GM18526 (cell line): ENCODE results near the gene C14orf93.

Experiments
- POLR2A ChIP-seq: IDR thresholded peaks from 3 replicates; pipeline ENCODE4 v1.6.1; 2011; ENCODE audit not compliant: insufficient read length; ENCODE audit errors: extremely low read depth

C14orf93 gene

GRCh38 chr14:23009939-23010726, at the start of gene C14orf93:
TSS of gene C14orf93 (minus strand) at chr14:23010143. CDS start at chr14:22999023, 11,120 bp downstream.
- TF ChIP-seq POLR2A = peak; percentile 41

- no peak for TF ChIP-seq POLR2A
These were observed 48.9 kb upstream of the C14orf93 start for GRCh38 chr14:23058654-23059504.

GRCh38 chr14:23057757-23058653, 48.1 kb upstream of the C14orf93 start:
- peak; percentile 33 for TF ChIP-seq POLR2A

GRCh38 chr14:23056956-23057756, 47.2 kb upstream of the C14orf93 start, which contains the start of gene CDH24:
TSS of gene CDH24 (minus strand) at chr14:23057520. CDS start at chr14:23055733, 1,787 bp downstream.
- no peak for TF ChIP-seq POLR2A

GRCh38 chr14:23056145-23056955, 46.4 kb upstream of the C14orf93 start:
- TF ChIP-seq POLR2A = no peak

GRCh38 chr14:23055621-23056144, 45.7 kb upstream of the C14orf93 start:
- no peak for TF ChIP-seq POLR2A

- TF ChIP-seq POLR2A = no peak
These were observed 45.2 kb upstream of the C14orf93 start for GRCh38 chr14:23055147-23055550.

GRCh38 chr14:23054000-23054811, 44.3 kb upstream of the C14orf93 start:
- no peak for TF ChIP-seq POLR2A

- TF ChIP-seq POLR2A = no peak
These were observed 43.5 kb upstream of the C14orf93 start for GRCh38 chr14:23053426-23053825.

GRCh38 chr14:23052671-23053070, 42.7 kb upstream of the C14orf93 start:
- TF ChIP-seq POLR2A = no peak

GRCh38 chr14:23052182-23052623, 42.3 kb upstream of the C14orf93 start:
- no peak for TF ChIP-seq POLR2A
